ENCODE data around the gene CALHM3. TPM values are rescaled to one million over a fixed set of nuclear protein-coding genes. Genes with fewer than 3 reads are reported as not detected.

CALHM3 gene
- total and polyA plus RNA-seq, 4 donors: 0.02 to 0.15 TPM; not detected in 2

- no peak overlapping the region for H3K27ac ChIP-seq (ENCODE audit: low read depth in 1 of 2, low read length in 1 of 2)
- DNase-seq (peak in 1 of 3 donors; percentile 18), ATAC-seq (ENCODE audit: insufficient read depth, low FRiP score) (no peak)
- H3K36me3 ChIP-seq (ENCODE audit: control insufficient read depth in 4 of 4, insufficient read depth in 4 of 4, low read length in 4 of 4): peaks cover 29 to 50% (median 39%) of the 10 kb centered on the region in 4 donors
- 43 to 70% methylated on average over 8 of the region's 8 CpGs for WGBS, 2 donors
- peaks cover 0 to 2% (median 0%) of the 10 kb centered on the region in 5 donors for H3K4me1 ChIP-seq (ENCODE audit: control insufficient read depth in 5 of 5, insufficient read depth in 5 of 5, low read length in 5 of 5)
- no peak for TF ChIP-seq CTCF (IDR thresholded peaks at IDR 0.05; ENCODE audit: control extremely low read depth, extremely low read depth)
- H3K27me3 ChIP-seq (ENCODE audit: control insufficient read depth in 3 of 3, insufficient read depth in 3 of 3, low read length in 2 of 3): no peaks in the 10 kb centered on the region
- H3K9ac ChIP-seq (ENCODE audit: insufficient read depth in 1 of 2, low read length in 2 of 2): no peak overlapping the region
- no peak overlapping the region for H3K4me3 ChIP-seq
- H3K9me3 ChIP-seq (ENCODE audit: control insufficient read depth in 4 of 4, insufficient read depth in 3 of 4, low read length in 3 of 4): no peaks in the 10 kb centered on the region
These were observed 47.1 kb downstream of the CALHM3 start for GRCh38 chr10:103431902-103432301.

- no peak for DNase-seq
These were observed 49.4 kb downstream of the CALHM3 start for GRCh38 chr10:103429647-103430046.

GRCh38 chr10:103428989-103429643 lies 49.9 kb downstream of the CALHM3 start:
- no peak overlapping the region for H3K27ac ChIP-seq (ENCODE audit: low read depth in 1 of 2, low read length in 1 of 2)
- WGBS, 2 donors: 47 to 56% methylated on average over 5 of the region's 5 CpGs
- peaks cover 26 to 49% (median 33%) of the 10 kb centered on the region in 4 donors for H3K36me3 ChIP-seq (ENCODE audit: control insufficient read depth in 4 of 4, insufficient read depth in 4 of 4, low read length in 4 of 4)

More at GRCh38 chr10:103429647-103430046, 49.4 kb downstream of the CALHM3 start:
- Histone ChIP-seq H3K4me3 (no peak overlapping the region), H3K9ac (ENCODE audit: insufficient read depth in 1 of 2, low read length in 2 of 2) (no peak overlapping the region), H3K27me3 (ENCODE audit: control insufficient read depth in 3 of 3, insufficient read depth in 3 of 3, low read length in 2 of 3) (no peaks in the 10 kb centered on the region), H3K27ac (ENCODE audit: low read depth in 1 of 2, low read length in 1 of 2) (no peak overlapping the region), H3K4me1 (ENCODE audit: control insufficient read depth in 5 of 5, insufficient read depth in 5 of 5, low read length in 5 of 5) (peaks cover 0 to 2% (median 0%) of the 10 kb centered on the region in 5 donors), H3K36me3 (ENCODE audit: control insufficient read depth in 4 of 4, insufficient read depth in 4 of 4, low read length in 4 of 4) (peaks cover 28 to 49% (median 35%) of the 10 kb centered on the region in 4 donors), H3K9me3 (ENCODE audit: control insufficient read depth in 4 of 4, insufficient read depth in 3 of 4, low read length in 3 of 4) (no peaks in the 10 kb centered on the region)
- no peak for ATAC-seq (ENCODE audit: insufficient read depth, low FRiP score)
- WGBS, 2 donors: 88 to 95% methylated on average over 5 of the region's 5 CpGs
- TF ChIP-seq CTCF (IDR thresholded peaks at IDR 0.05; ENCODE audit: control extremely low read depth, extremely low read depth): no peak

More at GRCh38 chr10:103428989-103429643, 49.9 kb downstream of the CALHM3 start:
- no peak for ATAC-seq (ENCODE audit: insufficient read depth, low FRiP score)
- no peak overlapping the region for H3K9ac ChIP-seq (ENCODE audit: insufficient read depth in 1 of 2, low read length in 2 of 2)
- DNase-seq: no peak
- no peak overlapping the region for H3K4me3 ChIP-seq
- no peaks in the 10 kb centered on the region for H3K27me3 ChIP-seq (ENCODE audit: control insufficient read depth in 3 of 3, insufficient read depth in 3 of 3, low read length in 2 of 3)
- no peaks in the 10 kb centered on the region for H3K9me3 ChIP-seq (ENCODE audit: control insufficient read depth in 4 of 4, insufficient read depth in 3 of 4, low read length in 3 of 4)
- H3K4me1 ChIP-seq (ENCODE audit: control insufficient read depth in 5 of 5, insufficient read depth in 5 of 5, low read length in 5 of 5): peaks cover 0 to 2% (median 0%) of the 10 kb centered on the region in 5 donors
- no peak for TF ChIP-seq CTCF (IDR thresholded peaks at IDR 0.05; ENCODE audit: control extremely low read depth, extremely low read depth)
